LNCaP clone FGC (cell line): ENCODE measurements around the gene P2RX1.

Source experiments
- DNase-seq: peaks from one replicate; pipeline ENCODE4 v3.0.0-alpha.2; 2011; ENCODE audit warnings: low read depth
- H3K4me3 ChIP-seq: 2 replicates; pipeline ENCODE4 v1.5.1; 2011; ENCODE audit warnings: mild to moderate bottlenecking, low read depth, low read length, control low read depth
- TF ChIP-seq, protein P1 (sequence below): IDR thresholded peaks from 2 replicates; pipeline ENCODE4 v1.5.1; 2012; ENCODE audit warnings: mild to moderate bottlenecking; ENCODE audit not compliant: control insufficient read depth, insufficient read depth; ENCODE audit errors: extremely low read depth

The P2RX1 gene

DNA sequence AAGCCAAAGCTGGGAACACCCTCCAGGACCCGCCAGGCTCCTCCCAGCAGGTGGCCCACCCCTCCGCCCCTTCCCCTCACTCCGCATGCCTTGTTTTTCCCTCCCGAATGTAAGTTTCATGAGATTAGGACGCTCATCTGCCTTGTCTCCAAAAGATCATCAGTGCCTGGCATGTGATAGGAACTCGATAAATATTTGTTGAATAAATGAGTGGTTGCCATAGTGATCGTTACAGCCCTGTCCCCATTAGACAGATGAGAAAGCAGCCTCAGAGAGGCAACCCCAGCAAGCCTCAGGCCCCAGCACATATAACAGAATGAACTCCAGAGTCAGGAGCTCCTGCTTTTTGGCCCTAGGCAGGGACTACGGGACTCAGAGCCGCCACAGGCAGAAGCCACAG is 28.5 kb downstream of the P2RX1 start:
- TF ChIP-seq, protein P1, sequence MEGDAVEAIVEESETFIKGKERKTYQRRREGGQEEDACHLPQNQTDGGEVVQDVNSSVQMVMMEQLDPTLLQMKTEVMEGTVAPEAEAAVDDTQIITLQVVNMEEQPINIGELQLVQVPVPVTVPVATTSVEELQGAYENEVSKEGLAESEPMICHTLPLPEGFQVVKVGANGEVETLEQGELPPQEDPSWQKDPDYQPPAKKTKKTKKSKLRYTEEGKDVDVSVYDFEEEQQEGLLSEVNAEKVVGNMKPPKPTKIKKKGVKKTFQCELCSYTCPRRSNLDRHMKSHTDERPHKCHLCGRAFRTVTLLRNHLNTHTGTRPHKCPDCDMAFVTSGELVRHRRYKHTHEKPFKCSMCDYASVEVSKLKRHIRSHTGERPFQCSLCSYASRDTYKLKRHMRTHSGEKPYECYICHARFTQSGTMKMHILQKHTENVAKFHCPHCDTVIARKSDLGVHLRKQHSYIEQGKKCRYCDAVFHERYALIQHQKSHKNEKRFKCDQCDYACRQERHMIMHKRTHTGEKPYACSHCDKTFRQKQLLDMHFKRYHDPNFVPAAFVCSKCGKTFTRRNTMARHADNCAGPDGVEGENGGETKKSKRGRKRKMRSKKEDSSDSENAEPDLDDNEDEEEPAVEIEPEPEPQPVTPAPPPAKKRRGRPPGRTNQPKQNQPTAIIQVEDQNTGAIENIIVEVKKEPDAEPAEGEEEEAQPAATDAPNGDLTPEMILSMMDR = no peak
- H3K4me3 ChIP-seq = peak overlapping the region; percentile 41
- no peak for DNase-seq

DNA sequence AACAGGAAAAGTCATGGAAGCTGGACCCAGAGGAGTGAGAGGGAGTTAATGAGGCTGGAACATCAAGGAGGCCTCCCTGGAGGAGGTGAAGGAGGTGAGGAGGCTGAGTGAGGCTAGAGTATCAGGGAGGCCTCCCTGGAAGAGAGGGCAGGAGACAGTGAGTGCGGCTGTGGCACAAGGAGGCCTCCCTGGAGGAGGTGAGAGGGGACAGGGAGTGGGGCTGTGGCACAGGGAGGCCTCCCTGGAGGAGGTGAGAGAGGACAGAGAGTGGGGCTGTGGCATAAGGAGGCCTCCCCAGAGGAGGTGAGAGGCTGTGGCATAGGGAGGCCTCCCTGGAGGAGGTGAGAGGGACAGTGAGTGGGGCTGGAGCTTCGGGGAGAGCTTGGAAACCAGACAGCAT is 28.9 kb downstream of the P2RX1 start:
- TF ChIP-seq, protein P1 = no peak
- no peak overlapping the region for H3K4me3 ChIP-seq
- DNase-seq = no peak

DNA sequence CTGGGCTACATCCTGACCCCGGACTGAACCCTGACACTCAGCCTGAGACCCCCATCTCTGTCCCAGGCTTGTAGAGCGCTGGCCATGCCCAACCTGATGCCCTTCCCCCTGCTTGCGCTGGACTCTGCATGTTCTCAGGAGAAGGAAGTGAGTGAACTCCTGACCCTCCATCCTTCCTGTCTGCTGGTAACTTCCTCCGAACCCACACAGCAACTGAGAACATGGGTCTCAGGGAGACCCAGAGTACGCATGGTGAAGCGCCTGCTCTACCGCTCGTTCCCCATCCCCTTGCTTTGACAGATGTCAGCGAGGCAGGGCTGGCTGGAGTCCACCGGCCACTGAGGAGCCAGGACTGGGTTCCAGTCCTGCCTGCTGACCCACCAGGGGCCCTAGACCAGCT is 29.5 kb downstream of the P2RX1 start:
- DNase-seq = no peak
- H3K4me3 ChIP-seq = no peak overlapping the region
- TF ChIP-seq, protein P1 = no peak

DNA sequence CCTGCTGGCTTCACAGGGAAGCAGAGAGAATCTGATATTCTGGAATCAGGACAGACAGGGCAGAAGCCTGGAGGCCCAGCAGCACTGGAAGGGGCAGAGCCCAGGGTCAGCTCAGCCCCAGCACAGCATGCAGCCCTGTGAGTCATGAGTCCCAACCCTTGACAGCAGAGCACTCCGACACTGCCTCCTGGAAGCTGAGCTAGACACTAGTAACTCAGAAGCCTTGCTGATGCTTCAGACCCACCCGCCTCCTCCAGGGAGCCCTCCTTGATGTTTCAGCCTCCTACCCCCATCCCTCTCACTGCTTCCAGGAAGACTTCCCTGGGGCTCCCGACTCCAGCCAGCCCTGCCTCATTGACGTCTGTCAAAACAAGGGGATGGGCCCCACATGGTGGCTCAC is 30.3 kb downstream of the P2RX1 start:
- TF ChIP-seq, protein P1 = no peak
- no peak overlapping the region for H3K4me3 ChIP-seq
- DNase-seq = no peak

DNA sequence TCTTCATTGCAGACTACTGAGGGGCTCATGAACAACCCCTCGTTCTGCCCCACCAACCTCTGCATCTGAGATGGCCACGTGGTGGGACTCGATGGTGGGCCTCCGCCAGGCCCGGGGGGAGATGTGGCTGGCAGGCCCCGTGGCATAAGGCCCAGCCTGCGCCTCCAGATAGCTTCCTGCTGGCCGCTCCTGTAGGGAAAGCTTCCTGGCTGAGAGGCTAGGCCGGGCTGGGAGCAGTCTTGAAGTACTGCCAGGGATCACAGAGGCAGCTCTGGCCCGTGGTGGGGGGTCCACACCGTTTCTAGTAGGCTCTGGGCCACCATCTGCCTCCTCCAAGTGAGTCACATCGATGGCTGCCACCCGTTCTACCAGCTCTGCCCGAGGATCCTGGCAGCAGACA is 31.0 kb downstream of the P2RX1 start:
- TF ChIP-seq, protein P1 = no peak
- H3K4me3 ChIP-seq = no peak overlapping the region
- DNase-seq = no peak

DNA sequence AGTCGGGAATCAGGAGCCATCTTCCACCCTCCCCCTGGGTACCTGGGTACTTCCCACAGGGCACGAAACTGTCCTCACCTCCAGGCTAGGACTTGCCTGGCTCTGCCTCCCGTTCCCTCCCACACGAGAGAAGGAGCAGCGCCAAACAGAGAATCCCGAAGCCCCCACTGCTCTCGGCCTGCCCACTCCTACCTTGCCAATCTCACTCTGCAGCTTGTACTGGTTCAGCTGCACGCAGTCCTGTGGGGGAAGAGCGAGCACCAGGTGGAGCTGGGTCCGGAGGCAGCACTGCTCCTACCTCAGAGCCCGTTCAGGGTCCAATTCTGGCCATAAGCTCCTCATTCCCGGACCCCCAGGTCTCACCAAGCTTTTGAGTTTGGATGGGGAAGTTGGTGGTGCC is 32.1 kb downstream of the P2RX1 start:
- TF ChIP-seq, protein P1 = no peak
- no peak for DNase-seq
- H3K4me3 ChIP-seq = no peak overlapping the region

DNA sequence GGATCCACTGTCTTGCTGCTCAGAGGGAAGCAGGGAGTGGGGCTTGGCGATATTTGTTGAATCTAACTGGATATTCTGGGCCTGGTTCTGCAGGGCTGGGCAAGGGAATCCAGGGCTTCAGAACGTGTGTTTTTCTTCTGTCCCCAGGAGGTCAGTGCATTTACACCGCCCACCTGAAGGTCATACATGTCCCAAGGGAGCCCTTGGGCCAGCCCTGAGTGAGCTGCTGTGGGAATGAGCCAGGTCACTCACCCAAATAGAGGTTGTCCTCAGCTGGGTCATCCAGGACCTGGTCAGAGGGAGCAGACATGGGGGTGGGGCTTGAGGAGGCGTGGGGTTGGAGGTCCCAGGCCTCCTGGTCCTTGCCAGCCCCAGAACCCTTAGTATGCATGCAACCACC is 34.0 kb downstream of the P2RX1 start:
- TF ChIP-seq, protein P1 = no peak
- DNase-seq = no peak
- H3K4me3 ChIP-seq = no peak overlapping the region
